HG03025 (cell line): ENCODE data around the gene ZNF593.

Experiments used
- ATAC-seq: cut with Tn5 transposase; IDR thresholded peaks from one replicate; pipeline ENCODE4 v1.9.1; 2021; ENCODE audit warnings: mild to moderate bottlenecking, moderate library complexity; ENCODE audit not compliant: unreplicated experiment, low FRiP score

Gene ZNF593

GRCh38 chr1:26197813-26198212 is 28.1 kb downstream of the ZNF593 start:
- ATAC-seq: no peak

GRCh38 chr1:26200413-26200812 is 30.7 kb downstream of the ZNF593 start:
- no peak for ATAC-seq

- ATAC-seq: no peak
Observed at GRCh38 chr1:26203642-26204318, 34.1 kb downstream of the ZNF593 start.

- ATAC-seq: no peak
Observed at GRCh38 chr1:26210147-26210870, 40.6 kb downstream of the ZNF593 start.

- no peak for ATAC-seq
Observed at GRCh38 chr1:26212726-26213125, 43.0 kb downstream of the ZNF593 start.

GRCh38 chr1:26213335-26213905 is 43.7 kb downstream of the ZNF593 start:
- ATAC-seq: no peak

GRCh38 chr1:26215246-26215645 is 45.5 kb downstream of the ZNF593 start:
- ATAC-seq: no peak

GRCh38 chr1:26218906-26219494 is 49.3 kb downstream of the ZNF593 start:
- no peak for ATAC-seq
